HS-5 (cell line): Measurements from ENCODE around the gene TBXAS1.
"Not testable (repeated sequence)": the region's sequence is repeated elsewhere in the genome, so short reads cannot be mapped to it uniquely, and the experiment has no call there.

ENCODE experiments used
- DNase-seq: peaks from one replicate; pipeline ENCODE4 v3.0.0-alpha.2; 2012; ENCODE audit warnings: low read depth

The TBXAS1 gene

GRCh38 chr7:139827042-139827441 lies 2.0 kb upstream of the TBXAS1 start:
- DNase-seq = no peak

DNA sequence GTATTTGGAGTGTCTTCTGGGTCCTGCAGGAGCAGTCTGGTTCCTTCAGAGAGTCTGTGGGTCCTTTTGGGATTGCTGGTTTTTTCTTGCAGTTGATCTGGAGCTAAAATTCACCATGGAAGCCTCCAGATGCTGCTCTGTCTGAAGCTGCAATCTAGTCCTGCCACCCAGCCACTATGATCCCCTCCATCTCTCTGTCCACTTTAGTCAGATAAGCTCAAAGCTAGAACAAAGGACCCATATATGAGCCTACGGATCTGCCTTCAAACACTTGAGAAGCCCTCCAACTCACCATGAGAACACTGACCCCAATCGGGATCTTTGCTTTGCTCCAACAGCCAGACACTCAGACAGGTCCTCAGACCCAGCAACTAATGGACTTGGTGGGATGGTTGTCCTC lies 618 bp upstream of the TBXAS1 start:
- no peak for DNase-seq

- no peak for DNase-seq
Measured at GRCh38 chr7:139829775-139830117, 682 bp downstream of the TBXAS1 start.

GRCh38 chr7:139830292-139830691 lies 1.2 kb downstream of the TBXAS1 start:
- no peak for DNase-seq

DNA sequence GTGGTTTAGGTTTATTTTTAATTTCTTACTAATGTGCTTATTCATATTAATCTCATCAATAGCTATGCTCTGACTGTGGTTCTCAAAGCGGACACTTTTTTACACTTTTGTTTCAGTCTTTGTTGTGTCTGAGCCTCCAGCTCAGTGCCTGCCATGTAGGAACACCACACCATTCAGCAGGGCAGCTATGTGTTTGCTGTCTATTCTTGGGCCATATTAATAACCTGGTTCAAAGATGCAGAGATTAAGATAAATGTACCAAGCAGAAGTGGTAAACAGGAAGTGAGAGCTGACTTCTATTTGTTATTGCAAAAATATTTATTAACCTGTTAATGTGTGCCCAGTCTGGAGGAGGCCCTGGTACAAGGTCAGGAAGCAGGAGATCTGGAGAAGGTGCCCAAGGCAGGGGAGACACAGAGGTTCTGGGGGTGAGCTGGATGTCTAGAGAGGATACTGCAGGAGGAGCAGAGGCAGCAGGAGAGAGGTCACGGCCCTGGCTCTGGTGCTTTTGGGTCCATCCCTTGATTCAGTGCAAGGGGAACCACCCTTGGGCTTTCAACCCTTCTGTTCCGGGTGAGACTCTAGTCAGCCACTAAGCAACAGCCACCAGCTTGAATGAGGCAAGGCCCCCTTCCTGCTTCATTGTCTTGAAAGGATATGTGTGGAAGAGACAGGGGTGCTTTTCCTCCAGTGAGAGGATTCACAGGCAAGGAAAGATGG lies 1.9 kb downstream of the TBXAS1 start:
- no peak for DNase-seq

DNA sequence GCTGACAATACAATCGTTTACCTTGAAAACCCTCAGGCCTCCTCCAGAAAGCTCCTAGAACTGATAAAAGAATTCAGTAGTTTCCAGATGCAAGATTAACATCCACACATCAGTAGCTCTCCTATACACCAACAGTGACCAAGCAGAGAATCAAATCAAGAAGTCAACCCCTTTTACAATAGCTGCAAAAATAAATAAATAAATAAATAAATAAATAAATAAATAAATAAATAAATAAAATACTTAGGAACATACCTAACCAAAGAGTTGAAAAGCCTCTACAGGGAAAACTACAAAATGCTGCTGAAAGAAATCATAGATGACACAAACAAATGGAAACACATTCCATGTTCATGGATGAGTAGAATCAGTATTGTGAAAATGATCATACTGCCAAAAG lies 6.8 kb downstream of the TBXAS1 start:
- DNase-seq = not testable (repeated sequence)

- not testable (repeated sequence) for DNase-seq
Measured at GRCh38 chr7:139837291-139837690, 8.2 kb downstream of the TBXAS1 start.

GRCh38 chr7:139838276-139838675 lies 9.2 kb downstream of the TBXAS1 start:
- DNase-seq = no peak

DNA sequence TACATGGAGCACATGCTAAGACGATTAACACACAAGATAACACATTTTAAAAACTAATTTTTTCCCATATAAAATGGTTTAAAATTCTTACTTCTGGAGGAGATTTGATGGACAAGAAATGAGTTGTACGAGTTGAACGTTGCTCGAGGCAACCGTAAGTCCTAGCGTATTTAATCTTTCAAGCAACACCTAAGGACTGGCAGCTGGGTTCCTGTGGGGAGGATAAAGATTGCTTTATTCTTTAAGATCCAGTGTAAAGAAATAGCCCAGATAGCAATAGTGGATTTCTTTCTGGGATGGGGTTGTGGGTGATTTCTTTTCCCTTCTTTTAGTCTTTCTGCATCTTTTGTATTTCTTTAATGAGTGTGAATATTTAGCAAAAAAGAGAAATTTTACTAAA lies 9.8 kb downstream of the TBXAS1 start:
- no peak for DNase-seq

GRCh38 chr7:139840776-139841175 lies 11.7 kb downstream of the TBXAS1 start:
- no peak for DNase-seq

DNA sequence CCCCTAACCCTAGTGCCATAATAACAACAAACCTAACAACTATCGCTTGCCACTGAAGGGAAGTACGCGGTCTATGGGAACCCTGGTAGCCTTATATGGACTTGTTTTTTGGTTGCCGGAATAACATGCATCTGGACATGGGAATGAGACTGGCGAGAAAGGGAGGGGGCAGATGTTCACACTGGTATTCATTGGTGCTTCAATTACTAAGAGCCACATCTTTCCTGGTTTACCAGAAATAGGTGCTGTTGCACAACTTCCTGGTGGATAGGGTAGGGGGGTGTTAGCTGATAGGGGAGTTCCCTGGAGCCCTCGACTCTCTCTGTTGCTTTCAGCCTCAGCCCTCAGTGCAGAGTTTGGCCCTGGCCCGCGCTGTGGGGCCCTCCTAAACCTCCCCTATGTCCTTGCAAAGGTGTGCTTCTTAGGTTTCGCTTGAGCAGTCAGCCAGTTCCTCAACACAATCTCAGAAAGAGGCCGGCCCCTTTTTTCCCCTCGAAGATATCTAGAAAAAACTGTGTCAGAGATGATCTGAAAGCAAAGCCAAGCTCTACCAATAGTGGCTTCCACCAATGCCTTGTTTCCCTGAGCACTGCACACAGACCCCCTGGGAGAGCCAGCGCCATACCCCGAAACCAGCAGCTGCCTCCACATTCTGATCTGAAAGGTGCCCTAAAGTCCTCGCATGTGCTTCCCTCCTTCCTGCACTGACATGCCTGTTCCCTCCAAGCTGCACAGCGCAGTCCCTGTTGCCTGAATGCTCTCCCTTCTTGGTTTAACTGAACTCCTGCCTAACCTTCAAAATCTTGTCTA lies 13.5 kb downstream of the TBXAS1 start:
- DNase-seq = no peak

GRCh38 chr7:139843211-139843537 lies 14.1 kb downstream of the TBXAS1 start:
- DNase-seq = not testable (repeated sequence)

GRCh38 chr7:139844779-139845442 lies 15.8 kb downstream of the TBXAS1 start:
- no peak for DNase-seq

DNA sequence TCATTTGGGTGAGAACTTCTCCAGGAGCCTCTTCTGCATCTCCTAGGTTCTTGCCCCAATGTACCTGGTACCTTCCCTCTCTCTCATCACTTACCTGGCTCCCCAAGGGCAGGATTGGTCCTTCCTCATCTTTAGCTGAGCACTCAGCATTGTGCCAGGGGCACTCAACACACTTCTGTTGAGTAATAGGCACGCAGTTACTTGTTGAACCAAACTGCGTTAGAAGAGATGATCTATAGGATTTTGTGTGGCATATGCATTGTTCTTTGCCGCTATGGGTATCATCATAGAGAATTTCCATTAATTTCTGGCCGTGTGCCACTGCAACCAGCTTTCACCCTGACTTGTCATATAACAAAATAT lies 16.4 kb downstream of the TBXAS1 start:
- no peak for DNase-seq

DNA sequence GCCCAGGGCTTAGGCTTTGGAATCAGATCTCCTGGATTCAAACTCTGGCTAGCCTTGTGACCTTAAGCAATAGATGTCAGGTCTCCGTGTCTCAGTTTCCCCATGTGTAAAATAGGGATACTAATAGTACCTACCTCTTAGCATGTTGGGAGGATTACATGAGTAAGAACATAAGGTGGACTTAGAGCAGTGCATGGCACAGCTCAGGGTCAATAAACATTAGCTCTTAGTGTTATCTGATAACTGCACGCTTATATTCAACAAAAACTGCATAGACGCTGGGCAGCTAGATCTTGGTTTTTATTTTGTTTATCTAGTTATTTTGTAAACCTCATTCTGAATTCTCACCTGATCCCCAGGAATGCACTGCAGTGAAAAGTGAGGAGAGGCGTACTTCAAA lies 17.2 kb downstream of the TBXAS1 start:
- no peak for DNase-seq

DNA sequence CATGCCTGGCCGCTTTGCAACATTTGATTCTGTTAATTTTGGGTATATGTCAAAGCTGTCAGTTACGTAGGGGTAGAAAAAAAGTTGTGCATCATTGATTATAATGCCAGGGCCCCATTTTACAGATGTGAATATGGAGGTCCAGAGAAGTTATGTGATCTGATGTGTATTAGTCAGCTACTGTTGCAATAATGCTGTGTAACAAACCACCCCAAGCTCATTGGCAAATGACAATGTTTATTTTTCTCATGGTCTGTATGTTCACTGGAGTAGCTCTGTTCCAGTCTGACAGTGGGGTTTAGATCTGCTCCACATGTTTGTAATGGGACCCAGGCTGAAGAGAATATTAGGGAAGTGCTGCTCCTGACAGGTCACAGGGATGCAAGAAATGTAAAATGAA lies 19.2 kb downstream of the TBXAS1 start:
- no peak for DNase-seq

DNA sequence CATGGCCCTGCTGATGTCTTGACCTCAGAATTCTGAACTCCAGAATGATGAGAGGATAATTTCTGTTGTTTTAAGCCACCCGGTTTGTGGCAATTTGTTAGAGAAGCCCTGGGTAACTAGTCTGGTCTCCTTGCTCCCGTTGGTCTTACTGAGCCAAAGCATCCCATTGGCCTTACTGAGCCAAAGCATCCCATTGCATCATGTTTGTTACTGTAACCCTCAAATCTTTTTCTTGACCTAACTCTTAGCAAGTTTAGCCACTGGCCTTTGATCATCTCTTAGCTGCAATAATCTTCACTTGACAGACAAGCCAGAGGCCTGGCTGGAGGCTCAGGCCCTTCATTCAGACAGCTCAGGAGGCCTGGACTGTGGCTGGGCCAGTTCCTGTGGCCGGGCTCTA lies 21.8 kb downstream of the TBXAS1 start:
- DNase-seq = no peak

- DNase-seq = no peak
Measured at GRCh38 chr7:139851770-139852481, 22.9 kb downstream of the TBXAS1 start.

DNA sequence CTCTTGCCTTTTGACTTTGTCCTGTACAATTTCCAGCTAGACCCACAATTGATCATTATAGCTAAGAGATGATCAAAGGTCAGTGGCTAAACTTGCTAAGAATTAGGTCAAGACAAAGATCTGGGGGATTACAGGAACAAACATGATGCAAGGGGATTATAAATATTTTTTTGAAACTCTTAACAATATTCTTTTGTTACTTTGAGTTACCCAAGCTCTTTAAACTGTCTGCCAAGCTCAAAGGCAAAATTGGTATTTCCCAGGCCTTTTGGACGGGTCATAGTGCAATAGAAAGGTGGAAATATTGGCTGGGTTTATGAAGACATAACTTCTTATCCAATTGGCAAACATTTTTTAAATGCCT lies 23.4 kb downstream of the TBXAS1 start:
- DNase-seq = no peak

DNA sequence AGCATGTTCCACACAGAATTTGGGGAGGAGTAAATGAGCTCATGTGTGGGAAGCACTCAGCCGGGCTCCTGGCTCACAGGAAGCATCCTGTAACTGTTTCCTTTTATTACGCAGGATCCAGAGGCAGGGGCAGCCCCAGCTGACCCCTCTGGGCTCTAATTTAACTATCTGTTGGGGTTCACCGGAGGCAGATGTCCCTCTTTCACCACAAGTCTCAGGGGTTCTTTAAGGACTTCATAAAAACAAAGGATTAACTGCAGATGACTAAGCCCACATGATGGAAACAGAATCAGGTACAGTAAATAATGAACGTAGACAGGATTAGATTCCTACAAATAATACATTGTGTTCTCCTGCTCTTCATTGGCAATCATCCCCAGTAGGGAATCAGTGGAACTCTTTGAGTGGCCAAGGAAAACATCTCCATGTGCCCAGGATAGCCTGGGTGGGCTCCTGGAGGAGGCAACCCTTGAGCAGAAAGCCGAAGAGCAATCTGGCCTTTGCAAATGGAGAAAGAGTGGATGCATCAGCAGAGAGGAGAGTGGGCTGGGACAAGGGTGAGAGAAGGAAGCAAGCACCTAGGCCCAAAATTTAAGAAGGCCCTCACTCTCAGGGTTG lies 24.6 kb downstream of the TBXAS1 start:
- DNase-seq = no peak

DNA sequence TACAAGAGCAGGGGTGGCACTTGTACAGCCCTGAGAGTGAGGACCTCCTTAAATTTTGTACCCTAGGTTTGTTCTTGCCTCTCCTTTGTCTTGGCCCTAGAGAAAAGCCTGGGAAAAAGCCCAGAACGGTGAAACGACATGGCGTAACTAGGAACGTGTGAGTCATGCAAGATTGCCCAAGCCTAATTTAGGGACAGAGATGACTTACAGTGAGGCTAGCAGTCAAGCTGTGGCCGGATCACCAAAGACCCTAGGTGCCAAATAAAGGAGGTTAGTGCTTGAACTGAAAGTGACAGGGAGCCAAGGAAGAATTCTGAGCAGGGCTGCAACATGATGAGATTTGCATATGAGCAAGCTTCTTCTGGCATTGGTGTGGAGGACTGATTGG lies 25.1 kb downstream of the TBXAS1 start:
- DNase-seq = peak; percentile 11

GRCh38 chr7:139854803-139855497 lies 25.9 kb downstream of the TBXAS1 start:
- no peak for DNase-seq
